H1 (cell line): ENCODE data around the gene LENG1. TPM values are rescaled to one million over a fixed set of nuclear protein-coding genes. Genes with fewer than 3 reads are reported as not detected.

Experiments used
- CTCF ChIA-PET: fragments of 300-600 bp; sonication (Branson Sonifier 250); formaldehyde crosslinking; loops from one replicate; lab custom pipeline; 2021; ENCODE audit not compliant: partially characterized antibody; lab: Charles Lee
- POLR2A ChIA-PET: fragments of 300-600 bp; sonication (Branson Sonifier 250); formaldehyde crosslinking; loops from one replicate; lab custom pipeline; 2021; ENCODE audit warnings: inconsistent platforms; ENCODE audit not compliant: partially characterized antibody; lab: Charles Lee
- DNase-seq, 2 experiments: peaks; one replicate each; pipeline versions ENCODE4 v3.0.0 to v3.0.0-alpha.2; 2010 to 2022; ENCODE audit warnings: low spot score in 2 of 2, low read depth in 1 of 2, mixed read lengths in 1 of 2
- FAIRE-seq: peaks from 2 replicates; lab custom pipeline; 2011; peaks lifted over from hg19 to GRCh38; lab: Jason Lieb, UNC
- H2AFZ ChIP-seq: 2 replicates; pipeline ENCODE4 v1.8.1; 2012; ENCODE audit warnings: low read length, inconsistent platforms
- H2AK5ac ChIP-seq: 2 replicates; pipeline ENCODE4 v1.6.1; 2013; ENCODE audit warnings: low read depth, low read length
- H2BK120ac ChIP-seq: replicated peaks from 2 replicates; pipeline ENCODE3; 2013; ENCODE audit warnings: low read depth, low read length, inconsistent platforms
- H2BK12ac ChIP-seq: 2 replicates; pipeline ENCODE4 v1.6.1; 2013; ENCODE audit warnings: low read depth, low read length
- H2BK15ac ChIP-seq: 2 replicates; pipeline ENCODE4 v1.6.1; 2013; ENCODE audit warnings: low read length
- H2BK20ac ChIP-seq: 2 replicates; pipeline ENCODE4 v1.6.1; 2013; ENCODE audit warnings: low read length
- H2BK5ac ChIP-seq: 2 replicates; pipeline ENCODE4 v1.6.1; 2013; ENCODE audit warnings: low read depth, low read length
- H3K14ac ChIP-seq: 2 replicates; pipeline ENCODE4 v1.6.1; 2013; ENCODE audit warnings: inconsistent platforms; ENCODE audit not compliant: insufficient read length
- H3K18ac ChIP-seq: 2 replicates; pipeline ENCODE4 v1.6.1; 2013; ENCODE audit warnings: low read length; ENCODE audit errors: extremely low read depth
- H3K23ac ChIP-seq: 2 replicates; pipeline ENCODE4 v1.6.1; 2013; ENCODE audit warnings: inconsistent platforms; ENCODE audit not compliant: insufficient read length
- H3K23me2 ChIP-seq: 2 replicates; pipeline ENCODE4 v1.6.1; 2013; ENCODE audit warnings: low read depth, low read length
- H3K27ac ChIP-seq: 2 replicates; pipeline ENCODE4 v1.6.1; 2011; ENCODE audit warnings: low read depth, low read length, inconsistent platforms
- H3K27me3 ChIP-seq, 4 experiments: replicated peaks in 1 of 4; 1 replicate in 1 of 4; 2 replicates in 3 of 4; pipeline versions ENCODE4 v1.6.1 to v1.8.1; 2011 to 2013; ENCODE audit warnings: low read length in 3 of 4, mild to moderate bottlenecking in 3 of 4, inconsistent platforms in 2 of 4, mixed read lengths in 2 of 4, moderate library complexity in 1 of 4; ENCODE audit not compliant: control insufficient read depth in 3 of 4, insufficient read depth in 3 of 4; ENCODE audit errors: extremely low read depth in 1 of 4
- H3K36me3 ChIP-seq, 4 experiments: 2 replicates each; pipeline versions ENCODE4 v1.6.1 to v1.8.1; 2011 to 2013; ENCODE audit warnings: mild to moderate bottlenecking in 4 of 4, low read length in 3 of 4, moderate library complexity in 2 of 4, control low read depth in 1 of 4, inconsistent platforms in 1 of 4; ENCODE audit not compliant: insufficient read depth in 4 of 4, control insufficient read depth in 2 of 4
- H3K4ac ChIP-seq: replicated peaks from 2 replicates; pipeline ENCODE3; 2013; ENCODE audit warnings: low read length, low read depth, mixed read lengths, inconsistent platforms; ENCODE audit not compliant: insufficient read length
- H3K4me1 ChIP-seq, 4 experiments: replicated peaks in 1 of 4; 1 replicate in 1 of 4; 2 replicates in 3 of 4; pipeline versions ENCODE4 v1.6.1 to v1.8.1; 2011 to 2013; ENCODE audit warnings: low read length in 3 of 4, inconsistent platforms in 2 of 4, mixed read lengths in 1 of 4; ENCODE audit not compliant: insufficient read depth in 4 of 4, control insufficient read depth in 3 of 4
- H3K4me2 ChIP-seq, 2 experiments: 2 replicates each; pipeline versions ENCODE4 v1.6.1 to v1.8.1; 2011 to 2013; ENCODE audit warnings: low read depth in 2 of 2, low read length in 2 of 2, control low read depth in 1 of 2, inconsistent platforms in 1 of 2, mild to moderate bottlenecking in 1 of 2; ENCODE audit not compliant: insufficient read depth in 1 of 2
- H3K4me3 ChIP-seq, 4 experiments: fragments of 200-600, 300-600 bp in 1 of 4; sonication (generic), shearing (Covaris generic), sonication (Bioruptor Twin) in 1 of 4; 2 replicates each; pipeline versions ENCODE4 v1.5.1 to v1.8.1; 2011 to 2016; ENCODE audit warnings: low read length in 4 of 4, low read depth in 3 of 4, control low read depth in 2 of 4, inconsistent platforms in 2 of 4, mild to moderate bottlenecking in 2 of 4, mixed read lengths in 1 of 4, moderate library complexity in 1 of 4; ENCODE audit not compliant: insufficient read depth in 2 of 4; ENCODE audit errors: extremely low read depth in 1 of 4
- H3K56ac ChIP-seq: replicated peaks from 2 replicates; pipeline ENCODE3; 2013; ENCODE audit warnings: low read depth, mild to moderate bottlenecking, mixed read lengths, low read length, inconsistent platforms; ENCODE audit not compliant: insufficient read length
- H3K79me1 ChIP-seq: 2 replicates; pipeline ENCODE4 v1.6.1; 2013; ENCODE audit warnings: low read depth, low read length, control low read depth
- H3K79me2 ChIP-seq, 2 experiments: 2 replicates each; pipeline versions ENCODE4 v1.6.1 to v1.8.1; 2012 to 2013; ENCODE audit warnings: low read length in 2 of 2, mild to moderate bottlenecking in 2 of 2, inconsistent platforms in 1 of 2; ENCODE audit not compliant: insufficient read depth in 2 of 2, control insufficient read depth in 1 of 2
- H3K9ac ChIP-seq, 4 experiments: replicated peaks in 1 of 4; 1 replicate in 1 of 4; 2 replicates in 3 of 4; pipeline versions ENCODE4 v1.6.1 to v1.8.1; 2011 to 2013; ENCODE audit warnings: low read depth in 3 of 4, low read length in 3 of 4, control low read depth in 2 of 4, mild to moderate bottlenecking in 2 of 4, moderate library complexity in 2 of 4, inconsistent platforms in 1 of 4; ENCODE audit errors: extremely low read depth in 1 of 4
- H3K9me3 ChIP-seq, 2 experiments: 2 replicates each; pipeline versions ENCODE4 v1.6.1 to v1.8.1; 2012 to 2013; ENCODE audit warnings: mild to moderate bottlenecking in 2 of 2, moderate library complexity in 2 of 2, control low read depth in 1 of 2, inconsistent platforms in 1 of 2, low read depth in 1 of 2, low read length in 1 of 2, mixed read lengths in 1 of 2; ENCODE audit not compliant: insufficient read depth in 2 of 2
- H4K20me1 ChIP-seq, 2 experiments: replicated peaks in 1 of 2; 2 replicates each; pipeline versions ENCODE3 to v1.8.1; 2011 to 2013; ENCODE audit warnings: inconsistent platforms in 2 of 2, low read length in 2 of 2, mild to moderate bottlenecking in 1 of 2; ENCODE audit not compliant: insufficient read depth in 2 of 2, control insufficient read depth in 1 of 2
- H4K5ac ChIP-seq: 2 replicates; pipeline ENCODE4 v1.6.1; 2013; ENCODE audit warnings: low read length, low read depth, mixed read lengths, inconsistent platforms; ENCODE audit not compliant: insufficient read length
- H4K8ac ChIP-seq: 2 replicates; pipeline ENCODE4 v1.8.0; 2013; ENCODE audit warnings: mild to moderate bottlenecking, moderate library complexity, low read length, inconsistent platforms; ENCODE audit not compliant: insufficient read depth; ENCODE audit errors: extremely low read depth
- H4K91ac ChIP-seq: replicated peaks from 2 replicates; pipeline ENCODE3; 2013; ENCODE audit warnings: low read length, mixed read lengths, inconsistent platforms; ENCODE audit not compliant: insufficient read length
- EZH2 ChIP-seq: fragments of 200-600 bp; sonication (generic); IDR thresholded peaks from 2 replicates; pipeline ENCODE4 v1.7.1; 2012; ENCODE audit warnings: low read depth, mild to moderate bottlenecking, moderate library complexity, low read length, inconsistent platforms; ENCODE audit not compliant: severe bottlenecking
- NANOG ChIP-seq: IDR thresholded peaks from 2 replicates; pipeline ENCODE4 v1.6.1; 2011; ENCODE audit warnings: low read length, low read depth, mild to moderate bottlenecking, inconsistent platforms; ENCODE audit not compliant: insufficient read depth, poor library complexity, severe bottlenecking
- RNF2 ChIP-seq: fragments of 200-900, 300-1000 bp; sonication (generic); IDR thresholded peaks from 2 replicates; pipeline ENCODE4 v1.7.1; 2016; ENCODE audit warnings: borderline replicate concordance, low read depth, mild to moderate bottlenecking, antibody characterized with exemption, low read length; ENCODE audit not compliant: poor library complexity, severe bottlenecking; ENCODE audit errors: missing control alignments
- RXRA ChIP-seq: IDR thresholded peaks from 2 replicates; pipeline ENCODE4 v1.6.1; 2011; ENCODE audit warnings: low read depth, mild to moderate bottlenecking, low read length, moderate library complexity; ENCODE audit not compliant: insufficient read depth
- SIN3A ChIP-seq, 2 experiments: IDR thresholded peaks in 1 of 2; conservative IDR thresholded peaks in 1 of 2; 2 replicates each; pipeline ENCODE4 v1.6.1; 2011 to 2012; ENCODE audit warnings: low read length in 2 of 2, improper control_type of control experiment in 1 of 2, low read depth in 1 of 2, mild to moderate bottlenecking in 1 of 2
- SUZ12 ChIP-seq: fragments of 200-600 bp; sonication (generic); IDR thresholded peaks from 2 replicates; pipeline ENCODE4 v1.6.1; 2012; ENCODE audit warnings: mild to moderate bottlenecking, inconsistent platforms, low read length, moderate library complexity, mixed read lengths
- TAF1 ChIP-seq: IDR thresholded peaks from 2 replicates; pipeline ENCODE4 v1.6.1; 2011; ENCODE audit warnings: mild to moderate bottlenecking, low read depth, low read length
- TEAD4 ChIP-seq: IDR thresholded peaks from 2 replicates; pipeline ENCODE4 v1.6.1; 2012; ENCODE audit warnings: low read depth, low read length, inconsistent platforms, mixed read lengths
- WGBS, 2 experiments: shearing (Covaris generic) in 1 of 2; methylation state at CpG; one replicate each; pipeline versions ENCODE4 v1.1.6 to v1.1.7; 2013 to 2015; ENCODE audit warnings: low lambda C conversion rate in 2 of 2, mixed read lengths in 2 of 2, inconsistent platforms in 1 of 2, low coverage in 1 of 2, missing lambda C conversion rate in 1 of 2; ENCODE audit not compliant: insufficient replicate concordance in 2 of 2, insufficient coverage in 1 of 2, insufficient read length in 1 of 2; ENCODE audit errors: extremely low coverage in 1 of 2, missing lambda C conversion rate in 1 of 2; 5-methylcytosine and 5-hydroxymethylcytosine counted together
- polyA plus RNA-seq, 7 experiments: library from polyadenylated mRNA; depleted of rRNA in 3 of 7; stranded (reverse) in 5 of 7; unstranded in 2 of 7; fragments of >200 nt in 5 of 7; fragments of 200-250 nt in 2 of 7; gene quantifications; 1 replicate in 5 of 7; 2 replicates in 1 of 7; 4 replicates in 1 of 7; pipeline versions ENCODE4 v1.2.1 to v1.2.3, GENCODE V29; 2011 to 2013; ENCODE audit warnings: missing spikeins in 2 of 7, mixed read lengths in 2 of 7
- total RNA-seq: library from RNA; stranded (reverse); fragmentation: NEBNext Ultra II Directional; extraction: Animal tissue kit (Norgen Biotek cat#: 25700); gene quantifications from 2 replicates; pipeline ENCODE4 v1.2.1, GENCODE V29; 2021

Gene LENG1
- total and polyA plus RNA-seq, 2 of the 8 experiments (the other 6 are each of a cell fraction or from before 2014, with no cell fraction given), result 1.2 to 4.4 TPM

DNA sequence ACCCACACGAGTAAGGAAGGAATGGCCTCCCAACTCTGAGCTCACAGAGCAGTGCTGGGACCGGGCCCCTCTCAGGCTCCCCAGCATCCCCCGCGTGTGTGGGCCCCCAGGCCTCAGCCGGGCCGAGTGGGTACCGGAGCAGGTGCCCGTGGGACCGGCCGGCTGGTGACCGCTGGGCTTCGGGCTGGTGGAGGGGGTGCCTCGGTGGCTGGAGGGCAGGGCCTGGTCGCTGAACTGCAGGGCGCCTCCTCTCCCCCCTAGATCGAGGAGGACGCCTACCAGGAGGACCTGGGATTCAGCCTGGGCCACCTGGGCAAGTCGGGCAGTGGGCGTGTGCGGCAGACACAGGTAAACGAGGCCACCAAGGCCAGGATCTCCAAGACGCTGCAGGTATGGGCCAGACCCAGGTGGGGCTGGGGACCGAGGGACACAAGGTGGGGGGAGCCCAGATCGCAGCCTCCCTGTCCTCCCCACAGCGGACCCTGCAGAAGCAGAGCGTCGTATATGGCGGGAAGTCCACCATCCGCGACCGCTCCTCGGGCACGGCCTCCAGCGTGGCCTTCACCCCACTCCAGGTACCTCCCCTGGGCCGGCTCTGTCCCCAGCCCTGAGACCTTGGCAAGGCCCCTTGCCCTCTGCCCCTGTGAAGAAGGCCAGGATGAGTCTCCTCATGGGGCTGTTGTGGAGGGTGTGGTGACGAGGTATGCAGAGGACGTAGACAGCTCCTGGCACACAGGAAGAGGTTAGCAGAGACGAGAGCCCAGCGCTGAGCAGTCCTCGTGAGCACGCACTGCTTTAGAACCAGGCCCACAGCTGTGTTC is 30.5 kb downstream of the LENG1 start:
- H3K23ac ChIP-seq, result no peak overlapping the region
- peaks cover 17 to 70% (median 33%) of the 10 kb centered on the region in 4 experiments for H3K36me3 ChIP-seq
- no peak overlapping the region for H3K56ac ChIP-seq
- ChIA-PET CTCF (interaction anchor here (0.9 kb wide), 1 partner anchor 14 kb away, joined by 3 read pairs; no protein-coding TSS in a partner anchor), POLR2A (interaction anchor here (0.6 to 1.6 kb wide), 5 partner anchors 7 to 13 kb away, joined by 3 to 8 read pairs (median 4); partner anchors contain the start of genes CNOT3, PRPF31 and TFPT)
- no peak overlapping the region for H2BK20ac ChIP-seq
- H3K18ac ChIP-seq, result no peak overlapping the region
- no peak overlapping the region for H4K5ac ChIP-seq
- no peak overlapping the region for H2AFZ ChIP-seq
- DNase-seq (no peak), FAIRE-seq (no peak)
- H3K4me2 ChIP-seq, result no peak overlapping the region
- whole genome bisulfite sequencing, 2 experiments, result 94% methylated on average over 27 of the region's 41 CpGs; no CpG with 5 or more reads in 1 of the 2 experiments
- no peaks in the 10 kb centered on the region for H3K4me1 ChIP-seq
- no peak overlapping the region; the same call in 1 of the 2 replicates for H4K8ac ChIP-seq
- H2BK15ac ChIP-seq, result no peak overlapping the region
- no peak overlapping the region for H3K9ac ChIP-seq
- no peaks in the 10 kb centered on the region for H3K79me1 ChIP-seq
- H3K27me3 ChIP-seq, result no peaks in the 10 kb centered on the region
- H3K14ac ChIP-seq, result no peak overlapping the region
- H2BK12ac ChIP-seq, result no peak overlapping the region
- H2BK120ac ChIP-seq, result no peak overlapping the region
- no peak overlapping the region for H3K27ac ChIP-seq
- peaks cover 0 to 7% of the 10 kb centered on the region in 2 experiments for H4K20me1 ChIP-seq
- H3K4ac ChIP-seq, result no peak overlapping the region
- H3K4me3 ChIP-seq, result no peak overlapping the region
- no peak overlapping the region for H2AK5ac ChIP-seq
- peaks cover 3 to 10% of the 10 kb centered on the region in 2 experiments; a peak in 3 of 4 replicates for H3K9me3 ChIP-seq
- H4K91ac ChIP-seq, result no peak overlapping the region
- H3K23me2 ChIP-seq, result peaks cover 3% of the 10 kb centered on the region; the same call in 1 of the 2 replicates
- no peak for TF ChIP-seq RNF2
- TF ChIP-seq TAF1, result no peak
- no peak for TF ChIP-seq EZH2
- TF ChIP-seq SIN3A (conservative IDR thresholded peaks at IDR 0.05 in 1 of 2, IDR thresholded peaks at IDR 0.05 in 1 of 2; ENCODE audit: low read depth in 1 of 2, low read length in 2 of 2), result no peak
- TF ChIP-seq RXRA, result no peak
- no peak for TF ChIP-seq TEAD4
- no peak for TF ChIP-seq SUZ12
- TF ChIP-seq NANOG, result no peak
- H2BK5ac ChIP-seq, result no peak overlapping the region
- no peaks in the 10 kb centered on the region for H3K79me2 ChIP-seq
